HUES64 (cell line): ENCODE data around the gene C1orf122. TPM values are rescaled to one million over a fixed set of nuclear protein-coding genes. Genes with fewer than 3 reads are reported as not detected.
"Not testable (repeated sequence)": the region's sequence is repeated elsewhere in the genome, so short reads cannot be mapped to it uniquely, and the experiment has no call there.

Experiments
- H3K27ac ChIP-seq: 2 replicates; pipeline ENCODE4 v1.7.0; 2013; ENCODE audit warnings: low read depth, low read length, inconsistent platforms
- H3K27me3 ChIP-seq: 2 replicates; pipeline ENCODE4 v1.6.1; 2013; ENCODE audit warnings: mild to moderate bottlenecking, low read length; ENCODE audit not compliant: insufficient read depth
- H3K36me3 ChIP-seq: 2 replicates; pipeline ENCODE4 v1.6.1; 2013; ENCODE audit warnings: mild to moderate bottlenecking, low read length; ENCODE audit not compliant: insufficient read depth
- H3K4me1 ChIP-seq: 2 replicates; pipeline ENCODE4 v1.6.1; 2013; ENCODE audit warnings: mild to moderate bottlenecking, low read length, moderate library complexity; ENCODE audit not compliant: insufficient read depth
- H3K4me3 ChIP-seq: 2 replicates; pipeline ENCODE4 v1.5.1; 2013; ENCODE audit warnings: mild to moderate bottlenecking, low read length, moderate library complexity
- H3K9ac ChIP-seq: 2 replicates; pipeline ENCODE4 v1.6.1; 2013; ENCODE audit warnings: mild to moderate bottlenecking, low read depth, low read length
- H3K9me3 ChIP-seq: 2 replicates; pipeline ENCODE4 v1.6.1; 2013; ENCODE audit warnings: low read depth, low read length; ENCODE audit not compliant: insufficient read depth
- WGBS: fragments of 150-250, 120-280 bp; methylation state at CpG from one replicate; pipeline ENCODE4 v1.1.7; 2013; ENCODE audit warnings: missing lambda C conversion rate; 5-methylcytosine and 5-hydroxymethylcytosine counted together
- polyA plus RNA-seq, 2 experiments: library from polyadenylated mRNA; stranded (reverse); fragments of 50-300 nt; gene quantifications; one replicate each; pipeline ENCODE4 v1.2.3, GENCODE V29; 2013

Gene C1orf122
- polyA plus RNA-seq (2013, experiment 1 of 2) = 35.3 TPM
- polyA plus RNA-seq (2013, experiment 2 of 2) = 32.6 TPM

- H3K4me1 ChIP-seq = peaks cover 9% of the 10 kb centered on the region; the same call in 1 of the 2 replicates
- peak within 1 kb of the TSS; percentile 71; the same call in 1 of the 2 replicates for H3K27ac ChIP-seq
These were observed at the start of gene C1orf122, which contains the start of gene YRDC for GRCh38 chr1:37807555-37808368. Gene C1orf122, plus strand, starts transcription at chr1:37807790. Its CDS starts 615 bp downstream, at chr1:37808405. Gene YRDC, minus strand, starts transcription at chr1:37808208. Its CDS starts 28 bp downstream, at chr1:37808180.

DNA sequence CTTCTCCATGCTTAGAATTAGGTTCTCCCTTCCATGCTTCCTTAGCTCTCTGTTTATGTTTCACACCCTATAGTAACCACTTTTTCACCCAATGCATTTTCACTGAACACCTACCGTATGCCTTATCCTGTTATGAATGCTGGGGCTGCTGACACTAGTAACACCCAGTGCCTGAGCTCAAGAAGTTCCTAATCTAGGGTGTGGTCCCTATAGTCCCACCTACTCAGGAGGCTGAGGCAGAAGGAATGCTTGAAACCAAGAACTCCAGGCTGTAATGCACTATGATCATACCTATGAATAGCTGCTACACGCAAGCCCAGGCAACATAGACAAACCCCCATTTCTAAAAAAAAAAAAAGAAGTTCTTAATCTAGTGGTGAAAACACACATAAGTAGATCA lies 48.1 kb upstream of the C1orf122 start:
- Histone ChIP-seq H3K27ac (no peak overlapping the region), H3K27me3 (peaks cover 100% of the 10 kb centered on the region)
- WGBS = 87% methylated on average over 1 of the region's 2 CpGs

More at GRCh38 chr1:37807555-37808368, at the start of gene C1orf122, which contains the start of gene YRDC:
- Histone ChIP-seq H3K27me3 (no peaks in the 10 kb centered on the region), H3K9me3 (no peaks in the 10 kb centered on the region), H3K9ac (peak within 1 kb of the TSS; percentile 93), H3K4me3 (peak within 1 kb of the TSS; percentile 87), H3K36me3 (peaks cover 55% of the 10 kb centered on the region)
- WGBS = under 1% methylated on average over 95 of the region's 95 CpGs

GRCh38 chr1:37761416-37762095 lies 46.0 kb upstream of the C1orf122 start:
- Histone ChIP-seq H3K9me3 (no peaks in the 10 kb centered on the region), H3K27me3 (peaks cover 100% of the 10 kb centered on the region), H3K36me3 (no peaks in the 10 kb centered on the region), H3K27ac (no peak overlapping the region), H3K4me3 (no peak overlapping the region), H3K9ac (no peak overlapping the region), H3K4me1 (peaks cover 5% of the 10 kb centered on the region; the same call in 1 of the 2 replicates)
- WGBS = 86% methylated on average over 68 of the region's 68 CpGs

More for the DNA sequence above, 48.1 kb upstream of the C1orf122 start:
- Histone ChIP-seq H3K4me1 (no peaks in the 10 kb centered on the region), H3K36me3 (no peaks in the 10 kb centered on the region), H3K9me3 (no peaks in the 10 kb centered on the region), H3K9ac (no peak overlapping the region), H3K4me3 (no peak overlapping the region)

- H3K27me3 ChIP-seq = peaks cover 100% of the 10 kb centered on the region
- WGBS = 61% methylated on average over 2 of the region's 2 CpGs
These were observed 45.1 kb upstream of the C1orf122 start for GRCh38 chr1:37762516-37762915.

GRCh38 chr1:37763791-37764413 lies 43.7 kb upstream of the C1orf122 start:
- peaks cover 99% of the 10 kb centered on the region for H3K27me3 ChIP-seq
- no peaks in the 10 kb centered on the region for H3K9me3 ChIP-seq
- no peaks in the 10 kb centered on the region for H3K36me3 ChIP-seq
- 34% methylated on average over 25 of the region's 25 CpGs for WGBS
- no peak overlapping the region for H3K27ac ChIP-seq
- peaks cover 6% of the 10 kb centered on the region; the same call in 1 of the 2 replicates for H3K4me1 ChIP-seq
- no peak overlapping the region for H3K9ac ChIP-seq
- no peak overlapping the region for H3K4me3 ChIP-seq

More at GRCh38 chr1:37762516-37762915, 45.1 kb upstream of the C1orf122 start:
- H3K36me3 ChIP-seq = no peaks in the 10 kb centered on the region
- H3K9me3 ChIP-seq = no peaks in the 10 kb centered on the region
- H3K9ac ChIP-seq = no peak overlapping the region
- H3K4me1 ChIP-seq = peaks cover 6% of the 10 kb centered on the region; the same call in 1 of the 2 replicates
- H3K27ac ChIP-seq = no peak overlapping the region
- H3K4me3 ChIP-seq = no peak overlapping the region

DNA sequence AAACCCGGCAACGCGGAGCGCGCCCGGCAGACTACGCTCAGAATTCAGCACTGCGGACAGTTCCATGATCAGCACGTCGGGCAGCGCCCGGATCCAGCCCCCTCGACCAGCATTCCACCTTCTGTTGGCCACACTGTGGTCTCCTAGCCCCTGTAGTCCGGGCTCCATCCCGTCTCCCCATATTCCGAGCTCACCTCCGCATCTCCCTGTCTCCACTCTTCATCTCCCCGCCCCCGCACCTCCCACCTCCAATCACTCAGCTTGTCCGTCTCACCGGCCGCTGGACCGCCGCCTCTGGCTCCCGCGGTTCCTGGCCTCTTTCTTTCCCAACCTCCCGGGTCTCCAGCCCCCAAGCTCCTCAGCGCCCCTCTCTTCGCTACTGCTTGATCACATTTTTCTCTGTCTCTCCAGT lies 43.2 kb upstream of the C1orf122 start:
- no peak overlapping the region for H3K9ac ChIP-seq
- no peaks in the 10 kb centered on the region for H3K9me3 ChIP-seq
- no peaks in the 10 kb centered on the region for H3K36me3 ChIP-seq
- peaks cover 6% of the 10 kb centered on the region; the same call in 1 of the 2 replicates for H3K4me1 ChIP-seq
- no peak overlapping the region for H3K27ac ChIP-seq
- H3K27me3 ChIP-seq = peaks cover 98% of the 10 kb centered on the region
- peak overlapping the region; percentile 33 for H3K4me3 ChIP-seq
- WGBS = 6% methylated on average over 29 of the region's 29 CpGs

GRCh38 chr1:37764888-37765441 lies 42.6 kb upstream of the C1orf122 start, which contains the start of gene EPHA10:
Gene EPHA10, minus strand, starts transcription at chr1:37765120. Its CDS starts 54 bp downstream, at chr1:37765066.
- peak within 1 kb of the TSS; percentile 47 for H3K4me3 ChIP-seq
- no peak within 1 kb of the TSS for H3K9ac ChIP-seq
- no peaks in the 10 kb centered on the region for H3K36me3 ChIP-seq
- peaks cover 6% of the 10 kb centered on the region; the same call in 1 of the 2 replicates for H3K4me1 ChIP-seq
- WGBS = 12% methylated on average over 33 of the region's 33 CpGs
- no peaks in the 10 kb centered on the region for H3K9me3 ChIP-seq
- peaks cover 98% of the 10 kb centered on the region for H3K27me3 ChIP-seq
- H3K27ac ChIP-seq = no peak within 1 kb of the TSS

- Histone ChIP-seq H3K27me3 (peaks cover 96% of the 10 kb centered on the region), H3K36me3 (no peaks in the 10 kb centered on the region), H3K4me1 (peaks cover 6% of the 10 kb centered on the region; the same call in 1 of the 2 replicates), H3K9me3 (no peaks in the 10 kb centered on the region), H3K4me3 (peak overlapping the region; percentile 47), H3K9ac (no peak overlapping the region), H3K27ac (no peak overlapping the region)
- 25% methylated on average over 27 of the region's 27 CpGs for whole genome bisulfite sequencing
These were observed 41.5 kb upstream of the C1orf122 start for GRCh38 chr1:37765916-37766664.

- H3K27me3 ChIP-seq = peaks cover 82% of the 10 kb centered on the region
- H3K4me3 ChIP-seq = no peak overlapping the region
- H3K9me3 ChIP-seq = no peaks in the 10 kb centered on the region
- H3K9ac ChIP-seq = no peak overlapping the region
- no peaks in the 10 kb centered on the region for H3K36me3 ChIP-seq
- H3K4me1 ChIP-seq = peaks cover 6% of the 10 kb centered on the region; the same call in 1 of the 2 replicates
- WGBS = 48% methylated on average over 2 of the region's 2 CpGs
- no peak overlapping the region for H3K27ac ChIP-seq
These were observed 40.1 kb upstream of the C1orf122 start for GRCh38 chr1:37767488-37767887.

GRCh38 chr1:37771440-37771839 lies 36.1 kb upstream of the C1orf122 start:
- not testable (repeated sequence) for H3K9me3 ChIP-seq, H3K9ac ChIP-seq, H3K36me3 ChIP-seq, H3K4me3 ChIP-seq, H3K27ac ChIP-seq, H3K4me1 ChIP-seq
- H3K27me3 ChIP-seq = peaks cover 43% of the 10 kb centered on the region
